Left ventricle myocardium inferior (tissue), 1 donor: ENCODE results near the gene AJM1. TPM values are rescaled to one million over a fixed set of nuclear protein-coding genes. Genes with fewer than 3 reads are reported as not detected.
"Not testable (repeated sequence)": the region's sequence is repeated elsewhere in the genome, so short reads cannot be mapped to it uniquely, and the experiment has no call there.

ENCODE experiments used
- DNase-seq: peaks from one replicate; pipeline ENCODE4 v3.0.0-alpha.2; 2020
- H3K27ac ChIP-seq: fragments of 200-600 bp; replicated peaks from 2 replicates; pipeline ENCODE4 v1.8.0; 2021
- H3K27me3 ChIP-seq: fragments of 200-600 bp; 2 replicates; pipeline ENCODE4 v1.8.0; 2021; ENCODE audit warnings: low read depth
- H3K36me3 ChIP-seq: fragments of 200-600 bp; 2 replicates; pipeline ENCODE4 v1.8.0; 2021
- H3K4me1 ChIP-seq: fragments of 200-600 bp; 2 replicates; pipeline ENCODE4 v1.8.0; 2021
- H3K4me3 ChIP-seq: fragments of 200-600 bp; 2 replicates; pipeline ENCODE4 v1.8.0; 2021; ENCODE audit warnings: mild to moderate bottlenecking, moderate library complexity
- H3K9me3 ChIP-seq: fragments of 200-600 bp; replicated peaks from 2 replicates; pipeline ENCODE4 v1.8.0; 2021
- intact Hi-C: fragments of 100-400 bp; cut with micrococcal nuclease; formaldehyde crosslinking; loops from one replicate; pipeline ENCODE4 v1.11.0; 2022
- long read RNA-seq: library from polyadenylated mRNA; unstranded; transcript quantifications from one replicate; pipeline ENCODE4 v2.0.0, GENCODE V29; 2021
- total RNA-seq: library from RNA; stranded (reverse); fragmentation: NEBNext Ultra II Directional; extraction: Animal tissue kit (Norgen Biotek cat#: 25700); gene quantifications from one replicate; pipeline ENCODE4 v1.2.1, GENCODE V29; 2021
- TF ChIP-seq, protein P1 (sequence below): fragments of 200-600 bp; IDR thresholded peaks from 2 replicates; pipeline ENCODE4 v1.8.0; 2021; ENCODE audit warnings: antibody characterized with exemption, mild to moderate bottlenecking, borderline replicate concordance
- donor health status: DM: no; HTN: yes; CAD: no; lungs with severe emphysema.

AJM1 gene
- 7.7 TPM for total RNA-seq
- long read RNA-seq, full-length matches to known transcripts = 12 of 13 reads
- long read RNA-seq, partial matches to known transcripts = 0 of 13 reads
- long read RNA-seq, other reads (novel, unspliced or antisense) = 1 of 13 reads

DNA sequence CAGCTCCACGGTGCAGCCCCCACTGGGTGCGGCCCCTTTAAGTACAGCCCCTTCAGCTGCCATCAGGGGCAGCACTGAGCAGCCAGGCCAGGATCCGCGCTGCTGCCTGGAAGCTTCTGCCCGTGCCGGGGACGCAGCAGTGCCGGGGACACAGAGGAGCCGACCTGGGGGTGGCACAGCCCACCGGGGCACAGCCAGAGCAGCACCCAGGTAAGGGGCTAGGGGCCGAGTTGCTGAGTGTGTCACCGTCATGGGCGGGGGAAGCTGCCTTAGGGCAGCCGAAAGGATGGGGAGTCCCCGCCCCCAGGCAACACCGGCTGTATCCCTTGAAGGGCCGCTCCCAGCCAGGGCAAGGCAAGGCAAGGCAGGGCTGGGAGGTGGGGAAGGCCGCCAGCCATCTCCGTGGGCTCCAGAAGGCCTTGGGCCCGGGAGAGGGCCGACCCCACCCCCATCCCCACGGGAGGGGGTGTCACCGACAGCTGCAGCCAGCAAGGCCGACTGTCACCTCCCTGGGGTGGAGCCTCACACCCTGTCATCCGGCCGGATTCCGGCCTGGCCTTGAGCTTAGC, at the start of gene AJM1:
AJM1 (plus strand) TSS at position 99 of the 569 bp plus-strand sequence. CDS start 1,937 bp downstream, outside the sequence.
- Histone ChIP-seq H3K27ac (peak within 1 kb of the TSS; percentile 78), H3K27me3 (peaks cover 41% of the 10 kb centered on the region), H3K4me1 (peaks cover 57% of the 10 kb centered on the region), H3K36me3 (peaks cover 31% of the 10 kb centered on the region), H3K4me3 (peak within 1 kb of the TSS; percentile 74)
- peak; percentile 78 for DNase-seq
- TF ChIP-seq, protein P1, sequence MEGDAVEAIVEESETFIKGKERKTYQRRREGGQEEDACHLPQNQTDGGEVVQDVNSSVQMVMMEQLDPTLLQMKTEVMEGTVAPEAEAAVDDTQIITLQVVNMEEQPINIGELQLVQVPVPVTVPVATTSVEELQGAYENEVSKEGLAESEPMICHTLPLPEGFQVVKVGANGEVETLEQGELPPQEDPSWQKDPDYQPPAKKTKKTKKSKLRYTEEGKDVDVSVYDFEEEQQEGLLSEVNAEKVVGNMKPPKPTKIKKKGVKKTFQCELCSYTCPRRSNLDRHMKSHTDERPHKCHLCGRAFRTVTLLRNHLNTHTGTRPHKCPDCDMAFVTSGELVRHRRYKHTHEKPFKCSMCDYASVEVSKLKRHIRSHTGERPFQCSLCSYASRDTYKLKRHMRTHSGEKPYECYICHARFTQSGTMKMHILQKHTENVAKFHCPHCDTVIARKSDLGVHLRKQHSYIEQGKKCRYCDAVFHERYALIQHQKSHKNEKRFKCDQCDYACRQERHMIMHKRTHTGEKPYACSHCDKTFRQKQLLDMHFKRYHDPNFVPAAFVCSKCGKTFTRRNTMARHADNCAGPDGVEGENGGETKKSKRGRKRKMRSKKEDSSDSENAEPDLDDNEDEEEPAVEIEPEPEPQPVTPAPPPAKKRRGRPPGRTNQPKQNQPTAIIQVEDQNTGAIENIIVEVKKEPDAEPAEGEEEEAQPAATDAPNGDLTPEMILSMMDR = peak; percentile 97
- intact Hi-C loops, H3K9me3 ChIP-seq: not testable (repeated sequence)

DNA sequence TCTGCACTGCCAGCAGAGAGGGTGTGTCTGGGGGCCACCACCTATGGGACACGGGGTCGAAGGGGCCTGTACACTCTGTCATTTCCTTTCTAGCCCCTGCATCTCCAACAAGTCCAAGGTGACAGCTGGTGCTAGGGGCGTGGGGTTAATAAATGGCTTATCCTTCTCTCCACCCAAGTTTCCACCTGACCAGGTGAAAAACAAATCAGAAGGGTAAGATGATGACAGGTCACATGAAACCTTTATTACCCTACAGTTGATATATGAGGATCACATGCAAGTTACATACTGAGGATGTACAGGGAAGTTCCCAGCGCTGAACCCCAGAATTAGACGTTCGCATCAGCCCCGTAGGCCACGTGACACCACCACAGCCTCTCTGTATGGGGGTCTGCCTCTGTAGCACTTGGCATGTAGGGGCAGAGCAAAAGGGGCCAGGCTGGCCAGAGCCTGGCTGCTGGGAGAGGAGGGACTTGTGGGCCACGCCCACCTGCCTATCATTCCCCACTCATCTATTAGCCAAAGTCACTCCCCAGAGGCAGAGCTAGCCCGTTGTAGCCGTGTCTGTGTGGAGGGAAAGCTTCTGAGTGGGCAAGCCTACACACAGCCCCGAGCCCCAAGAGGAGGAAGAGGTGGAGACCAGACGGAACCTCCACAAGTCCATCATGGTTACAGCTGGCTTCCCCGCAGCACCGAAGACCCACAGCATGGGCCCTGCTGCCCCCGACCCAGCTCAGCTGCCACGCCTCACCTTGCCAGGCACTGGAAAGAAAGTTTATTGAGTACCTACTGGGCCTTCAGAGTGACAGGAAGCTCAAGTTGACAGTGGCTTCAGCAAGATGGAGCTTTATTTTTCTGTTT, 49.0 kb upstream of the AJM1 start:
- H3K27ac ChIP-seq = peak overlapping the region; percentile 99
- intact Hi-C loops = no loop called here
- no peak overlapping the region for H3K4me3 ChIP-seq
- H3K9me3 ChIP-seq = no peaks in the 10 kb centered on the region
- peaks cover 75% of the 10 kb centered on the region for H3K4me1 ChIP-seq
- peaks cover 11% of the 10 kb centered on the region for H3K36me3 ChIP-seq
- no peak for DNase-seq
- peaks cover 10% of the 10 kb centered on the region for H3K27me3 ChIP-seq
- TF ChIP-seq, protein P1 = no peak

DNA sequence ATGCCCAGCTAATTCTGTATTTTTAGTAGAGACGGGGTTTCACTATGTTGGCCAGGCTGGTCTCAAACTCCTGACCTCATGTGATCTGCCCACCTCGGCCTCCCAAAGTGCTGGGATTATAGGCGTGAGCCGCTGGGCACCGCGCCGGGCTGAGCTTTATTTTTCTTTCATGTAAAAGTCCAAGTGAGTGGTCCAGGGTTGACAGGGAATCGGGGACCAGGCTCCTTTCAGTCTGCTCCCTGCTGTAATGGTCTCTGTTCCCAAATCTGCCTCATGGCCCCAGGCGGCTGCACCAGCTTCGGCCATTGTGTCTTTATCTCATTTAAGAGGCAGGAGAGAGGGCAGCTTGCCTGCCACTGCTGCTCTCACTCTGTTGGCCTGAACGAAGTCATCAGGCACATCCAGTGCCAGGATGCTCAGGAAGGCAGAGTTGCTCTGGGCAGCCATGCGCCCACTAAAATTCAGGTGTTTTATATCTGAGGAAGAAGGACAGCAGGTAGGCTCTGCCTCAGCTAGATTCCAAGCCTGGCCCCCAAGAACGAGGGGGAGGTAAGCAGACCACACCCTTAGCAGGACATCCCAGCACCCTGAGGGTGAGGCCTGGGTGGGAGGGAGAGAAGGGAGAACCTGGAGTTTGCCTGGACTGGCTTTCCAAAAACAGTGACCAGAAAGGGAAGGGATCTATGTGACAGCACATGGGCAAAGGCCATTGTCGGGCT, 47.8 kb upstream of the AJM1 start:
- Histone ChIP-seq H3K9me3 (no peaks in the 10 kb centered on the region), H3K4me1 (peaks cover 80% of the 10 kb centered on the region), H3K4me3 (no peak overlapping the region), H3K27me3 (peaks cover 21% of the 10 kb centered on the region), H3K27ac (peak overlapping the region; percentile 99), H3K36me3 (peaks cover 11% of the 10 kb centered on the region)
- intact Hi-C loops = no loop called here
- TF ChIP-seq, protein P1 = no peak
- no peak for DNase-seq

DNA sequence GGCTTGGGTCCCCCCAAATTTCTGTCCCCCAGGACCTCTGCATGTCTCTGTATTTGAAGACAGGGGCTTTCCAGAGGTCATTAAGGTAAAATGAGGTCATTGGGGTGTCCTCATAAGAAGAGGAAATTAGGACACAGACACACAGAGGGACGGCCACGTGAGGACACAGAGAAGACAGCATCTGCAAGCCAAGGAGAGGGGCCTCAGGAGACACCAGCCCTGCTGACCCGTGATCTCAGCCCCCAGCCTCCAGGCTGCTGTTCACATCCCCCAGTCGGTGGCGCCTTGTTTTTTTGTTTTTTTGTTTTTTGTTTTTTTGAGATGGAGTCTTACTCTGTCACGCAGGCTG, 47.3 kb upstream of the AJM1 start:
- Histone ChIP-seq H3K9me3 (no peaks in the 10 kb centered on the region), H3K36me3 (peaks cover 11% of the 10 kb centered on the region), H3K4me3 (no peak overlapping the region), H3K27ac (peak overlapping the region; percentile 99), H3K4me1 (peaks cover 83% of the 10 kb centered on the region), H3K27me3 (peaks cover 26% of the 10 kb centered on the region)
- DNase-seq = peak; percentile 54
- TF ChIP-seq, protein P1 = no peak
- intact Hi-C loops = no loop called here

DNA sequence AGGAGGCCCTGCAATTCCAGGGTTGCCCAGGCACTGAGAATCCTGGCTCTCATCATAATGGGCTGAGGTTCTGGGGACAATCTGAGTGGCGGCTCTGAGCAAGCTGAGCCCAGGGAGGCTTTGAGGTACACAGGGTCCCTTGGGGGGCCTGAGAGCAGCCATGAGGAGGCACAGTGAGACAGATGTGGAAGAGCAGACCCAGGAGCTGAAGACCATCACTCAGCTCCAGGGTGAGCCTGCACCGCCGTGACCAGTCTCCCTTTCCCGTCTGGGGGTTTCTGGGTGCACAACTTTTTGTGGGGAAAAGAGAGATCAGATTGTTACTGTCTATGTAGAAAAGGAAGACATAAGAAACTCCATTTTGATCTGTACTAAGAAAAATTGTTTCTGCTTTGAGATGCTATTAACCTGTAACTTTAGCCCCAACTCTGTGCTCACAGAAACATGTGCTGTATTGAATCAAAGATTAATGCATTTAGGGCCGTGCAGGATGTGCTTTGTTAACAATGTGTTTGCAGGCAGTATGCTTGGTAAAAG, 46.0 kb upstream of the AJM1 start, which contains the start of gene CCDC183:
CCDC183 (plus strand) TSS at position 101 of the 537 bp plus-strand sequence; CDS start at position 161, 60 bp downstream.
- no peaks in the 10 kb centered on the region for H3K9me3 ChIP-seq
- DNase-seq = no peak
- intact Hi-C loops = no loop called here
- peaks cover 89% of the 10 kb centered on the region for H3K4me1 ChIP-seq
- peaks cover 11% of the 10 kb centered on the region for H3K36me3 ChIP-seq
- peak within 1 kb of the TSS; percentile 1 for H3K4me3 ChIP-seq
- peaks cover 38% of the 10 kb centered on the region for H3K27me3 ChIP-seq
- peak within 1 kb of the TSS; percentile 99 for H3K27ac ChIP-seq
- TF ChIP-seq, protein P1 = no peak

DNA sequence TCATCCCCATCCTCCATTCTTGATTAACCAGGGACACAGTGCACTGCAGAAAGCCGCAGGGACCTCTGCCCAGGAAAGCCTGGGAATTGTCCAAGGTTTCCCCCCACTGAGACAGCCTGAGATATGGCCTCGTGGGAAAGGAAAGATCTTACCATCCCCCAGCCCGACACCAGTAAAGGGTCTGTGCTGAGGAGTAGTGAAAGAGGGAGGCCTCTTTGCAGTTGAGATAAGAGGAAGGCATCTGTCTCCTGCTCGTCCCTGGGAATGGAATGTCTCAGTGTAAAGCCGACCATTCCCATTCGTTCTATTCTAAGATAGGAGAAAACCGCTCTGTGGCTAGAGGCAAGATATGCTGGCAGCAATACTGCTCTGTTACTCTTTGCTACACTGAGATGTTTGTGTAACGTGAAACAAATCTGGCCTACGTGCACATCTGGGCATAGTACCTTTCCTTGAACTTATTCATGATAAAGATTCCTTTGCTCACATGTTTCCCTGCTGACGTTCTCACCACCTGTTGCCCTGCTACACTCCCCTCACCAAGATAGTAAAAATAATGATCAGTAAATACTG, 45.4 kb upstream of the AJM1 start:
- Histone ChIP-seq H3K36me3 (peaks cover 11% of the 10 kb centered on the region), H3K4me1 (peaks cover 86% of the 10 kb centered on the region), H3K27me3 (peaks cover 44% of the 10 kb centered on the region), H3K4me3 (peak overlapping the region; percentile 1), H3K27ac (peak overlapping the region; percentile 99)
- intact Hi-C loops, H3K9me3 ChIP-seq, DNase-seq: not testable (repeated sequence)
